NCI-H2081 treated with DMSO at 0.1 percent for 48 hours (cell line): ENCODE data around the gene TUBB2B.
"Not testable (repeated sequence)": the region's sequence is repeated elsewhere in the genome, so short reads cannot be mapped to it uniquely, and the experiment has no call there.

Experiments used
- DNase-seq: peaks from one replicate; lab custom pipeline; 2025; lab: John Stamatoyannopoulos, UW

Gene TUBB2B

DNA sequence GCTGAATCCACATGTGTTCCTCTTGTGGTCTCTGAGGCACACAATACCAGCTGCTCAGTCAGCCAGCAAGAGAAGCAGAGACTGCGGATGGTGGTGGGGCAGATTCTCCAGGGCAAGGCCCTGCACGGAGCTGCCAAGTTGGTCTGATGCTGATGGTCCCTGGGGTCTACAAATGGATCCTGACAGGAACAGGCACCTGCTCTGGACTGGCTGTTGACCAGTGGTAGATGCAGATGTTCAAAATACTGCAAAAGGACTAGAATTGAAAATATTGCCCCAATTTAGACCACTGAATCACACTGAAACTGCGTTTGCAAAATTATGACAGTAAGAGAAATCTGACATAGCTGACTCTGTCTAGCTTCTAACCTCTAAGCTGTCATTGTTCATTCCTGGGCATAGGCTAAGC, 40.5 kb downstream of the TUBB2B start:
- no peak for DNase-seq

DNA sequence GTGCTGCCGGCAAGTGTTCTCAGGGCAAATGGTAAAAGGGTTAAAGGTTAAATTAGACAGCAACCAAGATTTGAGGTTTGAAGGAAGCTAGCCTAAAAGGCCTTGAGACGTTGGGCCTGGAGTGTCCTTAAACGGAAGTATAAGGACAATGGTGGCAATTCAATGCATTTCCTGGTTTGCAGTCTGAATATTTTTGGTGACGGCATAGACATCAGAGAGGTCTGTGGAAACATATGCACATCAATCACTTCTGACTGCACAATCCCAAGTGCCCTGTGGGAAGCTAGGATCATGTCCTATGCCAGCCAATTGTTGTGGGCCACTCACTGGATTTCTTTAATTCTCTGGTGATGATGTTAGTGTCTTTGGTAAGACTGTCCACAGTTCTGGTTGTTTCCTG, 44.4 kb downstream of the TUBB2B start:
- DNase-seq: no peak

GRCh38 chr6:3181105-3181504, 46.3 kb downstream of the TUBB2B start:
- DNase-seq: no peak

- not testable (repeated sequence) for DNase-seq
These were observed 47.5 kb downstream of the TUBB2B start for GRCh38 chr6:3179945-3180344.

DNA sequence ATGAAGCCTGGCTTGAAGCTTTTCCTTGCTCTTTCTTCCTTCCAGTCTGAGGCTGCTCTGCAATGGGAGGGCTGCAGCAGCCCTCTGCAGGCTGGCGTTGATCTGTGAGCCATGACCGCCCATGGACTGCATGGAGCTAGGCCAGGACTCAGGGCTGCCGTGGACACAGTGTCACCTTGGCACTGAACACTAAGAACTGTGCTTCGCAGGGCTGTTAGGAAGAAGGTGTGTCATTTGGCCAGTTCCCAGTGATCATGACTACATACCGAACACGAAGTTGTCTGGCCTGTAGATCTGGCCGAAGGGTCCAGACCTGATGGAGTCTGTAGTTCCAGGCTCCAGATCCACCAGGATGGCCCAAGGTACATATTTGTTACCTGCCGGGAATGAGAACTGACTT, 48.8 kb downstream of the TUBB2B start:
- not testable (repeated sequence) for DNase-seq

DNA sequence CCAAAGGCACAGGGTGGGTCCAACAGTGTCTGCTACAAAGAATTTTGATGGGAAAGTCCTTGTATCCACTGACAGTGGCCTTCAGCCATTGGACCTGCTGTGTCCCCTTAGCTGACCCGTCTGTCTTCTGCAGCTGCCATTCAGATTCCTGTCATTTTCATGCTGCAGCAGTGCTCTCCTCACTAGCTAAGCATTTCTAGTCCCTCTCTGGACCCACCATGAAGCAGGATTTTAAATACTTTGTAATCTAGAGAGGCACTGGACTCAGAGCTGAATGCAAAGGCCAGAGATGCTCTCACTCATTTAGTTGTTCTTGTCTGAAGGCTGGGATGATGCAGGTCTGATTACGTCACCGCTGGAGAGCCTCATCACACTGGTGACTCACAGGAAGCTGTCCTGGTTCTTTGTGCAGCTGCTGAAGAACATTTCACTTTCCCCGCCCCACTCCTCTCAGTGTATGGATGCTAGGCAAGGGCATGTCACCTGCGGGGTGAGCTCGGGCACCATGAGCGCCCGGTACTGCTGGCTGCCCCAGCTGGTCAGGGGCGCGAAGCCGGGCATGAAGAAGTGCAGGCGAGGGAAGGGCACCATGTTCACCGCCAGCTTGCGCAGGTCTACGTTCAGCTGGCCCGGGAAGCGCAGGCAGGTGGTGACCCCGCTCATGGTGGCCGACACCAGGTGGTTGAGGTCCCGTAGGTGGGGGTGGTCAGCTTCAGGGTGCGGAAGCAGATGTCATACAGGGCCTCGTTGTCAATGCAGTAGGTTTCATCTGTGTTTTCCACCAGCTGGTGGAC, 50.7 kb downstream of the TUBB2B start:
- no peak for DNase-seq

DNA sequence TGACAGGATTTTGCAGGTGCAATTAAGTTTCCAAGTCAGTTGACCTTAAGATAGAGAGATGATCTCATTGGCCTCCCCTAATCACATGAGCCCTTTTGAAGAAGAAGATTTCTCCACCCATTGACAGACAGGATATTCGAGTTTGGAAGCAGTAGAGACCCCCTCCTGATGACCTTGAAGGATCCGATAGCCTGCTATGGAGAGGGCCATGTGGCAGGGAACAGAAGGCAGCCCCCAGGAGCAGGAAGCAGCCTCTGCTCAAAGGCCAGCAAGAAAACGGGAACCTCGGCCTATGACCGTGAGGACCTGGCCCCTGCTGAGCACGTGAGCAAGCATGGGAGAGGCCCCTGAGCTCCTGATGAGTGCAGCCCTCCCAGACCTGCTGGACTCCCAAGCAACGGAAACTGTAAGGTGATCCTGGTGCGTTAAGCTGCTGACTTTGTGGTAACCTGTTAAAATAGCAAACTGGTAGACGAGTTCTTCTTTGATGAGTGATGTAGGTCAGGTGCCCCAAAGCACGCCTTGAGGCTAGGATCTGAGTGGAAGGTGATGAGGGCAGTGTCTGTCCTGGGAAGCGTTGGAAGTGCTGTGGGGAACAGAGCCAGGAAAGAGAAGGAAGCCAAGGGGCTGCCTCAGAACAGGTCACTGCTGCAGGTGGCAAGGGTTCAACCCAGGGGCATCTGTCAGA, 51.6 kb downstream of the TUBB2B start:
- DNase-seq: no peak
